MM.1S (cell line): ENCODE results near the gene LINGO1.

Experiments
- DNase-seq: peaks from one replicate; pipeline ENCODE4 v3.0.0-alpha.2; 2015
- H2AFZ ChIP-seq: fragments of 300-600 bp; sonication (generic); 2 replicates; pipeline ENCODE4 v1.6.0; 2016; ENCODE audit warnings: antibody characterized with exemption, low read length
- H3F3A ChIP-seq: fragments of 300-600 bp; sonication (generic); 2 replicates; pipeline ENCODE4 v1.6.1; 2016; ENCODE audit warnings: mild to moderate bottlenecking, antibody characterized with exemption, low read length, moderate library complexity, mixed read lengths; ENCODE audit not compliant: insufficient read depth
- H3K27ac ChIP-seq: fragments of 300-600 bp; sonication (generic); 2 replicates; pipeline ENCODE4 v1.5.1; 2016; ENCODE audit warnings: mild to moderate bottlenecking, low read length
- H3K27me3 ChIP-seq: fragments of 300-600 bp; sonication (generic); replicated peaks from 2 replicates; pipeline ENCODE4 v1.6.0; 2016; ENCODE audit warnings: low read length; ENCODE audit not compliant: insufficient read depth
- H3K36me3 ChIP-seq: fragments of 300-600 bp; sonication (generic); replicated peaks from 2 replicates; pipeline ENCODE4 v1.6.1; 2016; ENCODE audit warnings: mild to moderate bottlenecking, low read length, mixed read lengths; ENCODE audit not compliant: insufficient read depth
- H3K4me1 ChIP-seq: fragments of 300-600 bp; sonication (generic); 2 replicates; pipeline ENCODE4 v1.6.1; 2016; ENCODE audit warnings: low read length, mixed read lengths
- H3K4me2 ChIP-seq: fragments of 300-600 bp; sonication (generic); 2 replicates; pipeline ENCODE4 v1.6.0; 2016; ENCODE audit warnings: low read depth, low read length
- H3K4me3 ChIP-seq: fragments of 300-600 bp; sonication (generic); 2 replicates; pipeline ENCODE4 v1.5.1; 2016; ENCODE audit warnings: low read length, mixed read lengths
- H3K79me2 ChIP-seq: fragments of 300-600 bp; sonication (generic); 2 replicates; pipeline ENCODE4 v1.6.1; 2016; ENCODE audit warnings: mixed run types, low read length, mixed read lengths
- H3K9ac ChIP-seq: fragments of 300-600 bp; sonication (generic); 2 replicates; pipeline ENCODE4 v1.6.1; 2016; ENCODE audit warnings: low read length, mixed read lengths
- H3K9me2 ChIP-seq: fragments of 300-600 bp; sonication (generic); replicated peaks from 2 replicates; pipeline ENCODE4 v1.6.1; 2016; ENCODE audit warnings: mild to moderate bottlenecking, low read length, mixed read lengths; ENCODE audit not compliant: insufficient read depth
- H3K9me3 ChIP-seq: fragments of 300-600 bp; sonication (generic); replicated peaks from 2 replicates; pipeline ENCODE4 v1.6.1; 2016; ENCODE audit warnings: mild to moderate bottlenecking, low read length, mixed read lengths; ENCODE audit not compliant: insufficient read depth
- H4K20me1 ChIP-seq: fragments of 300-600 bp; sonication (generic); 2 replicates; pipeline ENCODE4 v1.6.1; 2016; ENCODE audit warnings: mild to moderate bottlenecking, low read length, moderate library complexity, mixed read lengths; ENCODE audit not compliant: insufficient read depth
- EZH2 ChIP-seq: fragments of 300-600 bp; sonication (generic); optimal IDR thresholded peaks from 2 replicates; pipeline ENCODE3; 2017; ENCODE audit warnings: low read depth, mild to moderate bottlenecking, antibody characterized with exemption, low read length, mixed read lengths
- EZH2phosphoT487 ChIP-seq: fragments of 300-600 bp; sonication (generic); IDR thresholded peaks from 2 replicates; pipeline ENCODE4 v1.6.1; 2018; ENCODE audit warnings: antibody characterized with exemption, low read length
- TF ChIP-seq, protein P1 (sequence below): fragments of 300-600 bp; sonication (generic); IDR thresholded peaks from 2 replicates; pipeline ENCODE4 v1.5.1; 2016; ENCODE audit warnings: antibody characterized with exemption, low read length, mixed read lengths

LINGO1 gene

GRCh38 chr15:77671362-77672056, 38.8 kb upstream of the LINGO1 start:
- no peaks in the 10 kb centered on the region for H3K9me2 ChIP-seq
- no peak for DNase-seq
- H3K4me1 ChIP-seq = no peaks in the 10 kb centered on the region
- H3K79me2 ChIP-seq = no peaks in the 10 kb centered on the region
- no peaks in the 10 kb centered on the region for H4K20me1 ChIP-seq
- H3K27ac ChIP-seq = no peak overlapping the region
- no peaks in the 10 kb centered on the region for H3F3A ChIP-seq
- TF ChIP-seq, protein P1, sequence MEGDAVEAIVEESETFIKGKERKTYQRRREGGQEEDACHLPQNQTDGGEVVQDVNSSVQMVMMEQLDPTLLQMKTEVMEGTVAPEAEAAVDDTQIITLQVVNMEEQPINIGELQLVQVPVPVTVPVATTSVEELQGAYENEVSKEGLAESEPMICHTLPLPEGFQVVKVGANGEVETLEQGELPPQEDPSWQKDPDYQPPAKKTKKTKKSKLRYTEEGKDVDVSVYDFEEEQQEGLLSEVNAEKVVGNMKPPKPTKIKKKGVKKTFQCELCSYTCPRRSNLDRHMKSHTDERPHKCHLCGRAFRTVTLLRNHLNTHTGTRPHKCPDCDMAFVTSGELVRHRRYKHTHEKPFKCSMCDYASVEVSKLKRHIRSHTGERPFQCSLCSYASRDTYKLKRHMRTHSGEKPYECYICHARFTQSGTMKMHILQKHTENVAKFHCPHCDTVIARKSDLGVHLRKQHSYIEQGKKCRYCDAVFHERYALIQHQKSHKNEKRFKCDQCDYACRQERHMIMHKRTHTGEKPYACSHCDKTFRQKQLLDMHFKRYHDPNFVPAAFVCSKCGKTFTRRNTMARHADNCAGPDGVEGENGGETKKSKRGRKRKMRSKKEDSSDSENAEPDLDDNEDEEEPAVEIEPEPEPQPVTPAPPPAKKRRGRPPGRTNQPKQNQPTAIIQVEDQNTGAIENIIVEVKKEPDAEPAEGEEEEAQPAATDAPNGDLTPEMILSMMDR = no peak
- TF ChIP-seq EZH2 (no peak), EZH2phosphoT487 (no peak)
- no peak overlapping the region for H3K4me2 ChIP-seq
- H3K9ac ChIP-seq = no peak overlapping the region
- no peak overlapping the region for H3K4me3 ChIP-seq
- H3K36me3 ChIP-seq = no peaks in the 10 kb centered on the region
- H2AFZ ChIP-seq = no peak overlapping the region
- H3K27me3 ChIP-seq = peaks cover 87% of the 10 kb centered on the region
- no peaks in the 10 kb centered on the region for H3K9me3 ChIP-seq

DNA sequence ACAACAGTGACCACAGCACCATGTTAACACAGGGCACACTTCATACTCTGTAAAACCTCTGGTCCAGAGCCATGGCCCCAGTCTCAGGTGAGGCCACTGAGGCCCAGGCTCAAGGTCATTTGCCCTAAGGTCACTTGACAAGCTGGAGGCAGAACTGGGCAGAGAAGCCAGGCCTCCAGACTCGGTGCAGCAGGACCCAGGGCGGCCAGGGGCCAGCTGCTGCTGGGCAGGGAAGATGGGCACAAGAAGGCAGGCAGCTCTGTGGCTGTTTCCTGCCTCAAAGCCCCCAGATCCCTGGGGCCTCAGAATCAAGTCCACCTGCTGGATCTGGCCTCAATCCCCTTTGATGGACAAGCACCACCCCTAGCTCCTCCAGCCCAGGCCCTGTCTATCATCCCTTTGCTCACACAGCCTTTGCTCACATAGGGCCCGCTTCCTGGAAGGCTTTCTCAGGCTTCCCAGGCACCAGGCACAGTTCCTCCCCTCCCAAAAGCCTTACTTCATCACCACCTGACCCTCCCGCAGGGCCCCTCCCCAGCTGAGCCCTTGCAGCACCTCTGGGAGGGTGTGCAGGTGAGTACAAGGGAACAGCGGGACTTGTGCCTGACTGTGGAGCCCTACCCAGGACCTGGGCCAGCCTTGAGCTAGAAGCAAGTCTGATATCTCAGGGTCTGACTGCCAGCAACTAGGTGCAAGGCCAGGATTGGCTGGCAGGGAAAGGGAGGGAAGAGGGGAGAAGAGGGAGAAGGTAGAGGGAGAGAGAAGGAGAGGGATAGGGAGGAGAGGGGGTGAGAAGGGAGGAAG, 38.0 kb upstream of the LINGO1 start:
- H4K20me1 ChIP-seq = no peaks in the 10 kb centered on the region
- no peak for TF ChIP-seq EZH2
- peaks cover 88% of the 10 kb centered on the region for H3K27me3 ChIP-seq
- H3K79me2 ChIP-seq = no peaks in the 10 kb centered on the region
- no peak overlapping the region for H3K27ac ChIP-seq
- no peak overlapping the region for H3K4me3 ChIP-seq
- H3K9ac ChIP-seq = no peak overlapping the region
- DNase-seq = no peak
- no peaks in the 10 kb centered on the region for H3K4me1 ChIP-seq
- H2AFZ ChIP-seq = no peak overlapping the region
- H3K9me2 ChIP-seq = no peaks in the 10 kb centered on the region
- H3F3A ChIP-seq = no peaks in the 10 kb centered on the region
- no peaks in the 10 kb centered on the region for H3K36me3 ChIP-seq
- H3K9me3 ChIP-seq = no peaks in the 10 kb centered on the region
- H3K4me2 ChIP-seq = no peak overlapping the region

- no peaks in the 10 kb centered on the region for H3K79me2 ChIP-seq
- H3K9me2 ChIP-seq = no peaks in the 10 kb centered on the region
- H3K4me2 ChIP-seq = no peak overlapping the region
- H3K4me1 ChIP-seq = no peaks in the 10 kb centered on the region
- no peaks in the 10 kb centered on the region for H3K9me3 ChIP-seq
- H4K20me1 ChIP-seq = no peaks in the 10 kb centered on the region
- no peak for DNase-seq
- H2AFZ ChIP-seq = no peak overlapping the region
- no peak overlapping the region for H3K9ac ChIP-seq
- no peak overlapping the region for H3K27ac ChIP-seq
- H3F3A ChIP-seq = no peaks in the 10 kb centered on the region
- TF ChIP-seq, protein P1 = no peak
- TF ChIP-seq EZH2 (no peak), EZH2phosphoT487 (no peak)
- H3K36me3 ChIP-seq = no peaks in the 10 kb centered on the region
- peaks cover 82% of the 10 kb centered on the region for H3K27me3 ChIP-seq
- no peak overlapping the region for H3K4me3 ChIP-seq
Measured at GRCh38 chr15:77669896-77670295, 37.2 kb upstream of the LINGO1 start.
